ENCODE data around the gene SLC24A2.

SLC24A2 gene

DNA sequence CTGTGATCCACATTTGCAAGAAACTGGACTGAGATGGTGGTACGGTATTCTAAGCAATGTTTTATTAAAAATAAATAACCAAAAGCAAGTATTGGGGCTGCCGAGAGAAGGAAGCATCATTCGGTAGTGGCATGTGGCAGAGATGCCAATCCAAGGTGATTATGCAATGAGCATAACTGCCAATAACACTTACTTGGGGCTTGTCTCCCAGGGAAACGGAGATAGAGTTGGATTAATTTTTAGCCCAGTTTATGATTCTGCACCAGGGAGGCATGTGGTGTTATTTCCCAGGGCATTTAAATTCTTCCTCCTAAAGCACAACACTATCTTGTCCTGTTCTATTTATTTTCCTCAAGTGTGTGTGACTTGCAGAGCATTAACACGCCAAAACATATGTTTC, 17.9 kb downstream of the SLC24A2 start:
- H3K4me3 ChIP-seq (ENCODE audit: low read depth in 1 of 5, low read length in 5 of 5) = no peak overlapping the region
- H3K9ac ChIP-seq (ENCODE audit: low read length in 5 of 5) = no peak overlapping the region
- H3K27me3 ChIP-seq (ENCODE audit: control insufficient read depth in 5 of 5, insufficient read depth in 4 of 5, low read length in 5 of 5) = no peaks in the 10 kb centered on the region
- no peaks in the 10 kb centered on the region for H3K4me1 ChIP-seq (ENCODE audit: control insufficient read depth in 5 of 5, insufficient read depth in 5 of 5, low read length in 5 of 5)
- no peak overlapping the region for H3K27ac ChIP-seq (ENCODE audit: low read depth, low read length)
- peaks cover 0 to 12% (median 0%) of the 10 kb centered on the region in 5 donors for H3K9me3 ChIP-seq (ENCODE audit: control insufficient read depth in 5 of 5, low read length in 5 of 5)
- H3K36me3 ChIP-seq (ENCODE audit: control insufficient read depth in 5 of 5, insufficient read depth in 5 of 5, low read length in 5 of 5) = no peaks in the 10 kb centered on the region

DNA sequence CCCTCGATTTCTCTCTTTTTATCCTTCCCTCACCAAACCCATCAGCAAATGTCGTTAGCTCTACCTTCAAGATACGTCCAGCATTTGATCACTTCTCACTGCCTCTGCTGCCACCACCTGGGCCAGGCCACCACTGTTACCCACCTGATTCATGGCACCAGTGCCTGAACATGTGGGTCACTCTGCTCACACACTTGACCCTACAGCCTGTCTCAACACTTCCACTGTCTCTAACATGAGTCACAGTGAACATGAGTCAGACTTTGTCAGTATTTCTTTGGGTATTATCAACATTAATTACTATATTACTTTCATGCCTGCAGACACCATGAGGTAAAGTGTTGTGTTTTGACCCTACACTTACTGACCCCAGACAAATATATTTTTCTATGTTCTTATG, 19.6 kb downstream of the SLC24A2 start:
- Histone ChIP-seq H3K4me1 (ENCODE audit: control insufficient read depth in 5 of 5, insufficient read depth in 5 of 5, low read length in 5 of 5) (no peaks in the 10 kb centered on the region), H3K9me3 (ENCODE audit: control insufficient read depth in 5 of 5, low read length in 5 of 5) (peaks cover 0 to 18% (median 4%) of the 10 kb centered on the region in 5 donors), H3K27me3 (ENCODE audit: control insufficient read depth in 5 of 5, insufficient read depth in 4 of 5, low read length in 5 of 5) (no peaks in the 10 kb centered on the region), H3K36me3 (ENCODE audit: control insufficient read depth in 5 of 5, insufficient read depth in 5 of 5, low read length in 5 of 5) (no peaks in the 10 kb centered on the region), H3K4me3 (ENCODE audit: low read depth in 1 of 5, low read length in 5 of 5) (no peak overlapping the region), H3K27ac (ENCODE audit: low read depth, low read length) (no peak overlapping the region), H3K9ac (ENCODE audit: low read length in 5 of 5) (no peak overlapping the region)

DNA sequence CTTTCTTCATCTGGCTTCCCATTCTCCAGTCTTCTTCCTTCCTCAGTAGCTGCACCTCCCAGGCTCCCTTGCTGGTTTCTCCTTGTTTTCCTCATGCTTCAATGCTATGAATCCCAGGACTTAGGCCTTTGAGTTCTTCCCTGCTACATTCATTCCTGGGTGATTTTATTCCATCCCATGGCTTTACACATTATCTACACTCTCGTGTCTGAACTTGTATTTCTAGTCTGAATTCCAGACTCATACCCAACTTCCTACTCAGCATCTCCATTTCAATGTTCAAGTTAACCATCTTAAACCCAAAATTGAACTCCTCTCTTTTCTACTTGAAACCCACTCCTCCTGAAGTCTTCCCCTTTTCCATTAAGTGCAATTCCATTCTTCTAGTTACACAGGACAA, 20.0 kb downstream of the SLC24A2 start:
- Histone ChIP-seq H3K4me1 (ENCODE audit: control insufficient read depth in 5 of 5, insufficient read depth in 5 of 5, low read length in 5 of 5) (no peaks in the 10 kb centered on the region), H3K27me3 (ENCODE audit: control insufficient read depth in 5 of 5, insufficient read depth in 4 of 5, low read length in 5 of 5) (no peaks in the 10 kb centered on the region), H3K27ac (ENCODE audit: low read depth, low read length) (no peak overlapping the region), H3K9me3 (ENCODE audit: control insufficient read depth in 5 of 5, low read length in 5 of 5) (peaks cover 0 to 18% (median 4%) of the 10 kb centered on the region in 5 donors), H3K4me3 (ENCODE audit: low read depth in 1 of 5, low read length in 5 of 5) (no peak overlapping the region), H3K9ac (ENCODE audit: low read length in 5 of 5) (no peak overlapping the region), H3K36me3 (ENCODE audit: control insufficient read depth in 5 of 5, insufficient read depth in 5 of 5, low read length in 5 of 5) (no peaks in the 10 kb centered on the region)

DNA sequence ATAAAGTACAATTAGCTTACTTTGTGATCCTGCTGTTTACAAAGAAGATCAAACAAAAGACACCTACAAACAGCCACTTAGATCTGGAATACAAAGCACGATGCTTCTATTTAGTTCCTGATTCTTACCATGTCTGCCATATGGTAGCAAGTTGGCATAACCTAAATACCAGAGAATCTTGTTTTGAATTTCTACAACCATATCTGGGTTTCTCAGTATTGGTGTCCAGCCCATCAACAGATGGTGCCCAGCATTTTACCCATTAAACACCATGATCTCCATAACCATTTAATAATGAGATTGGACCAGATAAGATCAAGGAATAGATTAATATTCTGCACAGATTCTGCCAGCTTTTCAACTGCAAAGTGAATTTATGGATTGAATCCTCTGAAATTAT, 29.8 kb downstream of the SLC24A2 start:
- no peak overlapping the region for H3K4me3 ChIP-seq (ENCODE audit: low read depth in 1 of 5, low read length in 5 of 5)
- no peak overlapping the region for H3K9ac ChIP-seq (ENCODE audit: low read length in 5 of 5)
- no peaks in the 10 kb centered on the region for H3K4me1 ChIP-seq (ENCODE audit: control insufficient read depth in 5 of 5, insufficient read depth in 5 of 5, low read length in 5 of 5)
- H3K27ac ChIP-seq (ENCODE audit: low read depth, low read length) = no peak overlapping the region
- H3K9me3 ChIP-seq (ENCODE audit: control insufficient read depth in 5 of 5, low read length in 5 of 5) = no peaks in the 10 kb centered on the region
- H3K27me3 ChIP-seq (ENCODE audit: control insufficient read depth in 5 of 5, insufficient read depth in 4 of 5, low read length in 5 of 5) = no peaks in the 10 kb centered on the region
- H3K36me3 ChIP-seq (ENCODE audit: control insufficient read depth in 5 of 5, insufficient read depth in 5 of 5, low read length in 5 of 5) = no peaks in the 10 kb centered on the region

DNA sequence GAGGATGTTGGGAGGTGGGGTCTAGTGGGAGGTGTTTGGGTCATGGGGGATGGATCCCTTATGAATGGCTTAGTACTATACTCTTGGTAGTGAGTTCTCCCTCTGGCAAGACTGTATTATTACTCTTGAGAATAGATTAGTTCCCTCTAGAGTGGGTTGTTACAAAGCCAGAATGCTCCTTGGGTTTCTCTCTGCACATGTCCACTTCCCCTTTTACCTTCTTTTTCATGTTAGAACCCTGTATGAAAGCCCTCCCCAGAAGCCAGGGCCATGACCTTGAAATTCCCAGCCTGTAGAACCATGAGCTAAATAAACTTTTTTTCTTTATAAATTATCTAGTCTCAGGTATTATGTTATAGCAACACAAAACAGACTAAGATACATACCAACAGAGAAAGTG, 31.1 kb downstream of the SLC24A2 start:
- H3K27me3 ChIP-seq (ENCODE audit: control insufficient read depth in 5 of 5, insufficient read depth in 4 of 5, low read length in 5 of 5) = no peaks in the 10 kb centered on the region
- no peak overlapping the region for H3K4me3 ChIP-seq (ENCODE audit: low read depth in 1 of 5, low read length in 5 of 5)
- H3K9ac ChIP-seq (ENCODE audit: low read length in 5 of 5) = no peak overlapping the region
- H3K27ac ChIP-seq (ENCODE audit: low read depth, low read length) = no peak overlapping the region
- no peaks in the 10 kb centered on the region for H3K4me1 ChIP-seq (ENCODE audit: control insufficient read depth in 5 of 5, insufficient read depth in 5 of 5, low read length in 5 of 5)
- H3K36me3 ChIP-seq (ENCODE audit: control insufficient read depth in 5 of 5, insufficient read depth in 5 of 5, low read length in 5 of 5) = no peaks in the 10 kb centered on the region
- H3K9me3 ChIP-seq (ENCODE audit: control insufficient read depth in 5 of 5, low read length in 5 of 5) = no peaks in the 10 kb centered on the region

DNA sequence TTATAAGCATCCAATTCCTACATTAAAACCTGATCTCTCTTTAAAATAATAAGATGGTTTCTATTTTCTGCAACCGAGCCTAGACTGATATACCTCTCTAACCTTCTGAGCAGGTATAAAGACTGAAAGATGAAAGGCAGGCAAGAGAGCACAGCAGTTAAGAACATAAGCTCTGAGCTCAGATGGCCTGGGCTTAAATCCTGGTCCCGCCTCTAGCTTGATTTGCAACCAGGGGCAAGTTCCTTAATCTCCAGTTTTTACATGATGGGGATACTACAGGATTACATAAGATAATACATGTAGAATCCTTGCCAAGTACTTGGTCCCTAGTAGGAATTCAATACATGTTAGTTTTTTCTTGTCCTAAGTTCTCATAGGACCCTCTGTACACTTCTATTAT, 33.9 kb downstream of the SLC24A2 start:
- H3K9me3 ChIP-seq (ENCODE audit: control insufficient read depth in 5 of 5, low read length in 5 of 5) = peaks cover 0 to 4% (median 0%) of the 10 kb centered on the region in 5 donors
- no peak overlapping the region for H3K27ac ChIP-seq (ENCODE audit: low read depth, low read length)
- no peaks in the 10 kb centered on the region for H3K4me1 ChIP-seq (ENCODE audit: control insufficient read depth in 5 of 5, insufficient read depth in 5 of 5, low read length in 5 of 5)
- no peaks in the 10 kb centered on the region for H3K27me3 ChIP-seq (ENCODE audit: control insufficient read depth in 5 of 5, insufficient read depth in 4 of 5, low read length in 5 of 5)
- no peak overlapping the region for H3K4me3 ChIP-seq (ENCODE audit: low read depth in 1 of 5, low read length in 5 of 5)
- no peaks in the 10 kb centered on the region for H3K36me3 ChIP-seq (ENCODE audit: control insufficient read depth in 5 of 5, insufficient read depth in 5 of 5, low read length in 5 of 5)
- H3K9ac ChIP-seq (ENCODE audit: low read length in 5 of 5) = no peak overlapping the region

DNA sequence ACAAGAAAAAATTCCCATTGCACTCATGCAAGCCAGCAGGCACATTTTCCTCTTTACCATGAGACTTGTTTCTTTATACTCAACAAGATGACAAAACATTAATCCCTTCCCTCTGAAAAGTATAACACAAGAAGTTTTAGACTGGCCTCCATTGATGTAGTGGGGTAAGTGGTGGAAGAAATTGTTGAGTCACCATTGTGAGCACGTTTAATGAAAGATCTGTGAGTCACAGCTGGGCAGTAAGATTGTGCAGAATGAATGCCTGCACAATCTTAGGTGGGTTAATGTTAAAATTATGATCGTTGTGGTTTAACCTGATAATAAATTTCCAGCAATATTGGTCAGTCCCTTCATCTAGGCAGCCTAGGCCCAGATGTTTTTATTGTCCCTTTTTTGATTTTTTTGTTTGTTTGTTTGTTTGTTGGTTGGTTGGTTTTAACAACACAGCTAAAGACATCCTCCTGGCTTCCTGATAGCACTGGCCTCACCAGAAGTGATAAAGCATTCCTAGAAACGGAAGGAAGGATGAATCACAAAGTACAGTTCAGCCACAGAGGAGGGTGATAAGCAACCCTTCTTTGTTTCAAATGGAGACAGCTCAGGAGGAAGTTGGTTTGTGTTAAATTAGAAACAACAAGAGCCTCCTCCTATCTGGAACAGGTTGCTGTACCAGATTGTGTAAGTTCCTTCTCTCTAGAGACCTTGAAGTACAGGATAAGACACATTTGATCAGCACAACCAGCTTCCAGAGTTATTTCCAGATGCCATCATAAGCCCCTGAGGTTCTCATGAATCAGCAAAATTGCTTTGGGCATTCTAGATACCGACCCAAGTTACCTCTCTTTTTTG, 40.3 kb downstream of the SLC24A2 start:
- Histone ChIP-seq H3K36me3 (ENCODE audit: control insufficient read depth in 5 of 5, insufficient read depth in 5 of 5, low read length in 5 of 5) (no peaks in the 10 kb centered on the region), H3K9me3 (ENCODE audit: control insufficient read depth in 5 of 5, low read length in 5 of 5) (peaks cover 0 to 4% (median 0%) of the 10 kb centered on the region in 5 donors), H3K4me3 (ENCODE audit: low read depth in 1 of 5, low read length in 5 of 5) (no peak overlapping the region), H3K27me3 (ENCODE audit: control insufficient read depth in 5 of 5, insufficient read depth in 4 of 5, low read length in 5 of 5) (no peaks in the 10 kb centered on the region), H3K4me1 (ENCODE audit: control insufficient read depth in 5 of 5, insufficient read depth in 5 of 5, low read length in 5 of 5) (no peaks in the 10 kb centered on the region), H3K9ac (ENCODE audit: low read length in 5 of 5) (no peak overlapping the region), H3K27ac (ENCODE audit: low read depth, low read length) (no peak overlapping the region)

DNA sequence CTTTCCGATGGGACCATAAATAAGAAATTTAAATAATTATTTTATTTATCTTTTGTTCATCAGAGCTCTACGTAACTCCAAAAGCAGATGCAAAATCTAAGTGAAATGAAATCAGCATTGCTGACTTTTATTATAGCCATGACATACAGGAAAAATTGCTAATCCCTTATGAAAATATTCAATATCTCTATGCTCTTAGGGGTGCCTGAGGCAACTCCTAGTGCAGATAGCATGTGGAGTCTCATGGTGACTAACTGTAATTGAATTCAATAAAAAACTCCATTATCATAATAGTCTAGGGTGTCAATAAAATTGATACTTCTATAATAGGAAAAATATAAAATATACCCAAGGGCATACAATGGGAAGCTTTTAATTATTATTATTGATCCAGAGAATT, 42.6 kb downstream of the SLC24A2 start:
- Histone ChIP-seq H3K27ac (ENCODE audit: low read depth, low read length) (no peak overlapping the region), H3K36me3 (ENCODE audit: control insufficient read depth in 5 of 5, insufficient read depth in 5 of 5, low read length in 5 of 5) (no peaks in the 10 kb centered on the region), H3K4me1 (ENCODE audit: control insufficient read depth in 5 of 5, insufficient read depth in 5 of 5, low read length in 5 of 5) (no peaks in the 10 kb centered on the region), H3K9me3 (ENCODE audit: control insufficient read depth in 5 of 5, low read length in 5 of 5) (peaks cover 0 to 4% (median 0%) of the 10 kb centered on the region in 5 donors), H3K9ac (ENCODE audit: low read length in 5 of 5) (no peak overlapping the region), H3K27me3 (ENCODE audit: control insufficient read depth in 5 of 5, insufficient read depth in 4 of 5, low read length in 5 of 5) (no peaks in the 10 kb centered on the region), H3K4me3 (ENCODE audit: low read depth in 1 of 5, low read length in 5 of 5) (no peak overlapping the region)

DNA sequence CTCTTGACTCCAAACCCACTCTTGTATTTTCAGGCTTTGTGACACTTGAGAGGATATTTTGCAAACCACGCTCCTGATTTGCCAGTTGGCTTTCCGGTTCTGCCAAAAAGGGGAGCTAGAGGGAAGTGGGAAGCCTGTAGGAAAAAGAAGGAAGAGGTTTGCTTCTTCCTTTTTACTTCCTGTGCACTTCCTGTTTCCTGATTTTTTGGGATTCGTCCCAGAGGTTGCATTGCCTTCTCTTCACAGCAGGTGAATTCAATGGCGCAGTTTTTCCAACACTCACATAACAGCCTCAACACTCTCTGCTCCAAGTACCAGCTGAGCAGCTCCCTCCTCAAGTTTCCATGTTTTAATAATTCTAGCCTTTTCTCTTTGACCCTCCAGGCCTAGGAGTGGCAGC, 47.7 kb downstream of the SLC24A2 start:
- Histone ChIP-seq H3K4me1 (ENCODE audit: control insufficient read depth in 5 of 5, insufficient read depth in 5 of 5, low read length in 5 of 5) (no peaks in the 10 kb centered on the region), H3K4me3 (ENCODE audit: low read depth in 1 of 5, low read length in 5 of 5) (no peak overlapping the region), H3K27ac (ENCODE audit: low read depth, low read length) (no peak overlapping the region), H3K27me3 (ENCODE audit: control insufficient read depth in 5 of 5, insufficient read depth in 4 of 5, low read length in 5 of 5) (no peaks in the 10 kb centered on the region), H3K9me3 (ENCODE audit: control insufficient read depth in 5 of 5, low read length in 5 of 5) (no peaks in the 10 kb centered on the region), H3K9ac (ENCODE audit: low read length in 5 of 5) (no peak overlapping the region), H3K36me3 (ENCODE audit: control insufficient read depth in 5 of 5, insufficient read depth in 5 of 5, low read length in 5 of 5) (no peaks in the 10 kb centered on the region)

Measured in subcutaneous abdominal adipose tissue (tissue), 5 donors.